Activated CD8-positive, alpha-beta T cell treated with anti-CD3 and anti-CD28 coated beads for 36 hours (primary cell): ENCODE data around the gene BZW2. TPM values are rescaled to one million over a fixed set of nuclear protein-coding genes. Genes with fewer than 3 reads are reported as not detected.

Experiments used
- ATAC-seq: fragments of 200-7000 bp; cut with Tn5 transposase; one replicate; pipeline ENCODE4 v1.10.0; 2021; ENCODE audit warnings: mild to moderate bottlenecking, moderate library complexity
- CTCF ChIA-PET: fragments of 350-600 bp; sonication (Branson Sonifier 250); formaldehyde crosslinking; loops from one replicate; lab custom pipeline; 2021; ENCODE audit warnings: antibody characterized with exemption; lab: Charles Lee
- POLR2A ChIA-PET: fragments of 350-600 bp; sonication (Branson Sonifier 250); formaldehyde crosslinking; loops from one replicate; lab custom pipeline; 2021; ENCODE audit warnings: antibody characterized with exemption; lab: Charles Lee
- DNase-seq: peaks from one replicate; pipeline ENCODE4 v3.0.0-alpha.2; 2020
- H3K27ac Mint-ChIP-seq: one replicate; pipeline ENCODE4 v1.8.0; 2021; ENCODE audit warnings: mild to moderate bottlenecking, mixed read lengths
- H3K27me3 Mint-ChIP-seq: one replicate; pipeline ENCODE4 v1.8.0; 2021; ENCODE audit warnings: mixed read lengths
- H3K36me3 Mint-ChIP-seq: one replicate; pipeline ENCODE4 v1.8.0; 2021; ENCODE audit warnings: low read depth, mixed read lengths
- H3K4me1 Mint-ChIP-seq: one replicate; pipeline ENCODE4 v1.8.0; 2021; ENCODE audit warnings: low read depth, mixed read lengths
- H3K4me3 Mint-ChIP-seq: one replicate; pipeline ENCODE4 v1.8.0; 2021; ENCODE audit warnings: mild to moderate bottlenecking, moderate library complexity, mixed read lengths
- H3K9me3 Mint-ChIP-seq: one replicate; pipeline ENCODE4 v1.8.0; 2021; ENCODE audit warnings: mixed read lengths
- CTCF ChIP-seq: fragments of 200-600 bp; IDR thresholded peaks from one replicate; pipeline ENCODE4 v1.8.0; 2022; ENCODE audit warnings: antibody characterized with exemption, mild to moderate bottlenecking
- intact Hi-C: fragments of 100-400 bp; cut with micrococcal nuclease; formaldehyde crosslinking; loops from one replicate; pipeline ENCODE4 v1.10.0; 2022
- total RNA-seq, 2 experiments: library from RNA; stranded (reverse); gene quantifications; one replicate each; pipeline ENCODE4 v1.2.3, GENCODE V29; 2021

BZW2 gene
- total RNA-seq, 2 experiments from 2014 or later: 120 to 123 TPM

GRCh38 chr7:16697507-16698199, 51.7 kb downstream of the BZW2 start:
- no peaks in the 10 kb centered on the region for H3K27me3 Mint-ChIP-seq
- H3K4me3 Mint-ChIP-seq: no peak overlapping the region
- CTCF ChIA-PET: no interaction called here
- POLR2A ChIA-PET: no interaction called here
- no peaks in the 10 kb centered on the region for H3K9me3 Mint-ChIP-seq
- H3K4me1 Mint-ChIP-seq: no peaks in the 10 kb centered on the region
- intact Hi-C loops: no loop called here
- TF ChIP-seq CTCF: no peak
- H3K36me3 Mint-ChIP-seq: peaks cover 62% of the 10 kb centered on the region
- no peak for ATAC-seq
- no peak for DNase-seq
- H3K27ac Mint-ChIP-seq: no peak overlapping the region

GRCh38 chr7:16698200-16698905, 52.4 kb downstream of the BZW2 start:
- ATAC-seq: no peak
- TF ChIP-seq CTCF: no peak
- Mint-ChIP-seq H3K4me3 (no peak overlapping the region), H3K4me1 (no peaks in the 10 kb centered on the region), H3K9me3 (no peaks in the 10 kb centered on the region), H3K27ac (no peak overlapping the region), H3K36me3 (peaks cover 58% of the 10 kb centered on the region), H3K27me3 (no peaks in the 10 kb centered on the region)
- POLR2A ChIA-PET: no interaction called here
- CTCF ChIA-PET: no interaction called here
- intact Hi-C loops: no loop called here
- DNase-seq: no peak

- ChIA-PET CTCF (no interaction called here), POLR2A (no interaction called here)
- no peak for TF ChIP-seq CTCF
- DNase-seq: no peak
- peaks cover 58% of the 10 kb centered on the region for H3K36me3 Mint-ChIP-seq
- H3K4me3 Mint-ChIP-seq: no peak overlapping the region
- no peaks in the 10 kb centered on the region for H3K9me3 Mint-ChIP-seq
- peaks cover 4% of the 10 kb centered on the region for H3K4me1 Mint-ChIP-seq
- intact Hi-C loops: no loop called here
- no peaks in the 10 kb centered on the region for H3K27me3 Mint-ChIP-seq
- no peak for ATAC-seq
- no peak overlapping the region for H3K27ac Mint-ChIP-seq
Observed at GRCh38 chr7:16702441-16702840, 56.5 kb downstream of the BZW2 start.

GRCh38 chr7:16708511-16708910, 62.5 kb downstream of the BZW2 start:
- H3K27ac Mint-ChIP-seq: no peak overlapping the region
- CTCF ChIA-PET: no interaction called here
- DNase-seq (no peak), ATAC-seq (no peak)
- H3K9me3 Mint-ChIP-seq: no peaks in the 10 kb centered on the region
- POLR2A ChIA-PET: no interaction called here
- H3K27me3 Mint-ChIP-seq: no peaks in the 10 kb centered on the region
- intact Hi-C loops: no loop called here
- no peak for TF ChIP-seq CTCF
- no peak overlapping the region for H3K4me3 Mint-ChIP-seq
- peaks cover 57% of the 10 kb centered on the region for H3K36me3 Mint-ChIP-seq
- peaks cover 22% of the 10 kb centered on the region for H3K4me1 Mint-ChIP-seq

- no peak overlapping the region for H3K27ac Mint-ChIP-seq
- no peaks in the 10 kb centered on the region for H3K9me3 Mint-ChIP-seq
- ATAC-seq (no peak), DNase-seq (no peak)
- H3K4me3 Mint-ChIP-seq: no peak overlapping the region
- H3K27me3 Mint-ChIP-seq: no peaks in the 10 kb centered on the region
- H3K36me3 Mint-ChIP-seq: peaks cover 52% of the 10 kb centered on the region
- TF ChIP-seq CTCF: no peak
- POLR2A ChIA-PET: no interaction called here
- intact Hi-C loops: no loop called here
- H3K4me1 Mint-ChIP-seq: peaks cover 22% of the 10 kb centered on the region
- CTCF ChIA-PET: no interaction called here
Observed at GRCh38 chr7:16708980-16709379, 63.0 kb downstream of the BZW2 start.
